Measurements from ENCODE around the gene SGPP2.
"Not testable (repeated sequence)": the region's sequence is repeated elsewhere in the genome, so short reads cannot be mapped to it uniquely, and the experiment has no call there.

The SGPP2 gene

GRCh38 chr2:222577341-222577740, 153.0 kb downstream of the SGPP2 start:
- H3K4me3 ChIP-seq (replicated peaks; ENCODE audit: low read depth, low read length): no peak overlapping the region
- DNase-seq (ENCODE audit: low read depth): no peak
- TF ChIP-seq CTCF (IDR thresholded peaks at IDR 0.05; ENCODE audit: low read length, missing control alignments): no peak

- DNase-seq (ENCODE audit: low read depth): peak; percentile 17
- H3K4me3 ChIP-seq (replicated peaks; ENCODE audit: low read depth, low read length): no peak overlapping the region
- TF ChIP-seq CTCF (IDR thresholded peaks at IDR 0.05; ENCODE audit: low read length, missing control alignments): peak; percentile 24
Observed at GRCh38 chr2:222582928-222583327, 158.6 kb downstream of the SGPP2 start.

GRCh38 chr2:222584589-222584988, 160.2 kb downstream of the SGPP2 start:
- not testable (repeated sequence) for DNase-seq (ENCODE audit: low read depth); H3K4me3 ChIP-seq (replicated peaks; ENCODE audit: low read depth, low read length)

- DNase-seq (ENCODE audit: low read depth): no peak
- TF ChIP-seq CTCF (IDR thresholded peaks at IDR 0.05; ENCODE audit: low read length, missing control alignments): no peak
- no peak overlapping the region for H3K4me3 ChIP-seq (replicated peaks; ENCODE audit: low read depth, low read length)
Observed at GRCh38 chr2:222591661-222592060, 167.3 kb downstream of the SGPP2 start.

- DNase-seq (ENCODE audit: low read depth): peak; percentile 20
- TF ChIP-seq CTCF (IDR thresholded peaks at IDR 0.05; ENCODE audit: low read length, missing control alignments): no peak
- no peak overlapping the region for H3K4me3 ChIP-seq (replicated peaks; ENCODE audit: low read depth, low read length)
Observed at GRCh38 chr2:222592176-222592575, 167.8 kb downstream of the SGPP2 start.

GRCh38 chr2:222594679-222595078, 170.3 kb downstream of the SGPP2 start:
- H3K4me3 ChIP-seq (replicated peaks; ENCODE audit: low read depth, low read length): no peak overlapping the region
- no peak for TF ChIP-seq CTCF (IDR thresholded peaks at IDR 0.05; ENCODE audit: low read length, missing control alignments)
- peak; percentile 75 for DNase-seq (ENCODE audit: low read depth)

- no peak for TF ChIP-seq CTCF (IDR thresholded peaks at IDR 0.05; ENCODE audit: low read length, missing control alignments)
- H3K4me3 ChIP-seq (replicated peaks; ENCODE audit: low read depth, low read length): no peak overlapping the region
- no peak for DNase-seq (ENCODE audit: low read depth)
Observed at GRCh38 chr2:222595581-222595980, 171.2 kb downstream of the SGPP2 start.

- DNase-seq (ENCODE audit: low read depth): no peak
- H3K4me3 ChIP-seq (replicated peaks; ENCODE audit: low read depth, low read length): no peak overlapping the region
- no peak for TF ChIP-seq CTCF (IDR thresholded peaks at IDR 0.05; ENCODE audit: low read length, missing control alignments)
Observed at GRCh38 chr2:222598611-222599010, 174.3 kb downstream of the SGPP2 start.

Data from fibroblast of pulmonary artery (primary cell).